Hepatocyte (in vitro differentiated cells): ENCODE data around the gene AP3S2.

Source experiments
- EZH2phosphoT487 ChIP-seq: fragments of 200-600 bp; sonication (generic); IDR thresholded peaks from one replicate; pipeline ENCODE4 v1.6.1; 2018; ENCODE audit warnings: antibody characterized with exemption, mild to moderate bottlenecking, low read depth, moderate library complexity; ENCODE audit not compliant: unreplicated experiment, severe bottlenecking
- TF ChIP-seq, protein P1 (sequence below): fragments of 200-600 bp; sonication (generic); IDR thresholded peaks from 2 replicates; pipeline ENCODE4 v1.5.1; 2016; ENCODE audit warnings: antibody characterized with exemption, mild to moderate bottlenecking; ENCODE audit not compliant: poor library complexity

DNA sequence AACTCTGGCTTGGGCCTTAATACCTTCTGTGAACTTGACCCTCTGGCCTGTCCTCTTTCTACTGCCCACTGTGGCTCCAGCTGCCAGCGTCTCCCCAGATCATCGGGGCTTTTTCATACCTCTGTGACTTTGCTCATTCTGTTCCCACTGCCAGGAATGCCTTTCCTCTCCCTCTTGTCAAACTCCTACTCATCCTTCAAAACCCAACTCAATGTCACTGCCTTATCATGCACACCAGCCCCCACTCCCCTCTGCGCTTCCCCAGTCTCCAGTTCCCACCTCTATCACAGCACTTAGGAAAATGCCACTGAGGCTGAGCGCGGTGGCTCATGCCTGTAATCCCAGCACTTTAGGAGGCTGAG is 84.0 kb downstream of the AP3S2 start:
- TF ChIP-seq, protein P1, sequence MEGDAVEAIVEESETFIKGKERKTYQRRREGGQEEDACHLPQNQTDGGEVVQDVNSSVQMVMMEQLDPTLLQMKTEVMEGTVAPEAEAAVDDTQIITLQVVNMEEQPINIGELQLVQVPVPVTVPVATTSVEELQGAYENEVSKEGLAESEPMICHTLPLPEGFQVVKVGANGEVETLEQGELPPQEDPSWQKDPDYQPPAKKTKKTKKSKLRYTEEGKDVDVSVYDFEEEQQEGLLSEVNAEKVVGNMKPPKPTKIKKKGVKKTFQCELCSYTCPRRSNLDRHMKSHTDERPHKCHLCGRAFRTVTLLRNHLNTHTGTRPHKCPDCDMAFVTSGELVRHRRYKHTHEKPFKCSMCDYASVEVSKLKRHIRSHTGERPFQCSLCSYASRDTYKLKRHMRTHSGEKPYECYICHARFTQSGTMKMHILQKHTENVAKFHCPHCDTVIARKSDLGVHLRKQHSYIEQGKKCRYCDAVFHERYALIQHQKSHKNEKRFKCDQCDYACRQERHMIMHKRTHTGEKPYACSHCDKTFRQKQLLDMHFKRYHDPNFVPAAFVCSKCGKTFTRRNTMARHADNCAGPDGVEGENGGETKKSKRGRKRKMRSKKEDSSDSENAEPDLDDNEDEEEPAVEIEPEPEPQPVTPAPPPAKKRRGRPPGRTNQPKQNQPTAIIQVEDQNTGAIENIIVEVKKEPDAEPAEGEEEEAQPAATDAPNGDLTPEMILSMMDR, result no peak
- no peak for TF ChIP-seq EZH2phosphoT487
